Activated T-cell treated with anti-CD3 and anti-CD28 coated beads for 48 hours (primary cell): Measurements from ENCODE around the gene ANKAR.

Experiments
- DNase-seq: peaks from one replicate; pipeline ENCODE4 v3.0.0-alpha.2; 2020; ENCODE audit warnings: low read depth

ANKAR gene

GRCh38 chr2:189719571-189719970 is 45.1 kb downstream of the ANKAR start:
- DNase-seq, result no peak

GRCh38 chr2:189723192-189723591 is 48.7 kb downstream of the ANKAR start:
- DNase-seq, result no peak
